Measurements from ENCODE around the gene PACRG. TPM values are rescaled to one million over a fixed set of nuclear protein-coding genes. Genes with fewer than 3 reads are reported as not detected.
A peak's percentile ranks its signal among the peaks of the same experiment; 100 is the strongest.

The PACRG gene
- total RNA-seq, 1 donor = under 0.01 TPM

DNA sequence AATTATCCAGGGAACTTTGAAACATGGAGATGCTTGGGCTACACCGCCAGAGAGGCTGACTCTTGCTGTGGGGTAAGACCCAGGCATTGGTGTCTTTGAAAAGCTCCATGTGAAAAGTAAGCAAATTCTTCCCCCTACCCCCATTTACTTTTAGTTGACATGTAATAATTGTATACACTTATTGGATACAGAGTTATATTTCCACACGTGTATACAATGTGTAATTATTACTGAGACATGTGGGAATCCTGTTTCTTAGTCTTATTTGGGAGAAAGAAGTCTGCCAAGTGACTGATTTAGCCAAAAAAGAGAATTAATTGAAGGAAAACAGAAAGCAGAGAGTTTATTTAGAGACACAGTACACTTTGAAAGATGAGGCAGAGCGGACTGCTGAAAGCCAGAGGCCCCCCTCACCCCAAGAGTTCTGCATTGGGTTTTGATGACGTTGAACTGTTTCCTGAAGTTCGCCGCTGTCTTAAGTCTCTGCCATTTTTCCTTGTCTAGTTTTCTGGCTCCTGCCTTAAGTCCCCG, 193.8 kb downstream of the PACRG start:
- no peak overlapping the region for H3K4me3 ChIP-seq (ENCODE audit: low read depth, low read length)
- TF ChIP-seq, protein P1, sequence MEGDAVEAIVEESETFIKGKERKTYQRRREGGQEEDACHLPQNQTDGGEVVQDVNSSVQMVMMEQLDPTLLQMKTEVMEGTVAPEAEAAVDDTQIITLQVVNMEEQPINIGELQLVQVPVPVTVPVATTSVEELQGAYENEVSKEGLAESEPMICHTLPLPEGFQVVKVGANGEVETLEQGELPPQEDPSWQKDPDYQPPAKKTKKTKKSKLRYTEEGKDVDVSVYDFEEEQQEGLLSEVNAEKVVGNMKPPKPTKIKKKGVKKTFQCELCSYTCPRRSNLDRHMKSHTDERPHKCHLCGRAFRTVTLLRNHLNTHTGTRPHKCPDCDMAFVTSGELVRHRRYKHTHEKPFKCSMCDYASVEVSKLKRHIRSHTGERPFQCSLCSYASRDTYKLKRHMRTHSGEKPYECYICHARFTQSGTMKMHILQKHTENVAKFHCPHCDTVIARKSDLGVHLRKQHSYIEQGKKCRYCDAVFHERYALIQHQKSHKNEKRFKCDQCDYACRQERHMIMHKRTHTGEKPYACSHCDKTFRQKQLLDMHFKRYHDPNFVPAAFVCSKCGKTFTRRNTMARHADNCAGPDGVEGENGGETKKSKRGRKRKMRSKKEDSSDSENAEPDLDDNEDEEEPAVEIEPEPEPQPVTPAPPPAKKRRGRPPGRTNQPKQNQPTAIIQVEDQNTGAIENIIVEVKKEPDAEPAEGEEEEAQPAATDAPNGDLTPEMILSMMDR (IDR thresholded peaks at IDR 0.05; ENCODE audit: insufficient read depth, low read depth, low read length) = no peak
- DNase-seq (ENCODE audit: low read depth) = no peak

GRCh38 chr6:162922563-162923166, 194.9 kb downstream of the PACRG start:
- TF ChIP-seq, protein P1 (IDR thresholded peaks at IDR 0.05; ENCODE audit: insufficient read depth, low read depth, low read length) = no peak
- DNase-seq (ENCODE audit: low read depth) = no peak
- no peak overlapping the region for H3K4me3 ChIP-seq (ENCODE audit: low read depth, low read length)

DNA sequence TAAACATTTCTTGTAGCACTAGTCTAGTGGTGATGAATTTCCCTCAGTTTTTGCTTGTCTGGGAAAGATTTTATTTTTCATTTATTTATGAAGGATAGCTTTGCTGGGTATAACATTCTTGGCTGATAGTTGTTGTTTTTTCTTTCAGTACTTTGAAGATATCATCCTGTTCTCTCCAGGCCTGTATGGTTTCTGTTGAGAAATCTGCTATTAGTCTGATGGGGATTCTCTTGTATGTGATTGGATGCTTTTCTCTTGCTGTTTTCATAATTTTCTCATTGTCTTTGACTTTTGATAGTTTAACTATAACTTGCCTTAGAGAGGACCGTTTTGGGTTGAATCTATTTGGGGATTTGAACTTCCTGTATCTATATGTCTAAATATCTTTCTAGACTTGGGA, 207.1 kb downstream of the PACRG start:
- H3K4me3 ChIP-seq (ENCODE audit: low read depth, low read length) = no peak overlapping the region
- TF ChIP-seq, protein P1 (IDR thresholded peaks at IDR 0.05; ENCODE audit: insufficient read depth, low read depth, low read length) = no peak
- DNase-seq (ENCODE audit: low read depth) = no peak

- DNase-seq (ENCODE audit: low read depth) = no peak
- no peak overlapping the region for H3K4me3 ChIP-seq (ENCODE audit: low read depth, low read length)
- TF ChIP-seq, protein P1 (IDR thresholded peaks at IDR 0.05; ENCODE audit: insufficient read depth, low read depth, low read length) = no peak
Observed at GRCh38 chr6:162940426-162940825, 212.7 kb downstream of the PACRG start.

- TF ChIP-seq, protein P1 (IDR thresholded peaks at IDR 0.05; ENCODE audit: insufficient read depth, low read depth, low read length) = no peak
- H3K4me3 ChIP-seq (ENCODE audit: low read depth, low read length) = no peak overlapping the region
- no peak for DNase-seq (ENCODE audit: low read depth)
Observed at GRCh38 chr6:162941128-162941527, 213.4 kb downstream of the PACRG start.

- TF ChIP-seq, protein P1 (IDR thresholded peaks at IDR 0.05; ENCODE audit: insufficient read depth, low read depth, low read length) = no peak
- DNase-seq (ENCODE audit: low read depth) = peak; percentile 69
- no peak overlapping the region for H3K4me3 ChIP-seq (ENCODE audit: low read depth, low read length)
Observed at GRCh38 chr6:162942866-162943265, 215.1 kb downstream of the PACRG start.

- no peak for DNase-seq (ENCODE audit: low read depth)
- TF ChIP-seq, protein P1 (IDR thresholded peaks at IDR 0.05; ENCODE audit: insufficient read depth, low read depth, low read length) = no peak
- H3K4me3 ChIP-seq (ENCODE audit: low read depth, low read length) = no peak overlapping the region
Observed at GRCh38 chr6:162943369-162943768, 215.6 kb downstream of the PACRG start.

All from fibroblast of villous mesenchyme (primary cell).